ENCODE measurements around the gene MAN2A1. TPM values are rescaled to one million over a fixed set of nuclear protein-coding genes. Genes with fewer than 3 reads are reported as not detected.

The MAN2A1 gene
- total RNA-seq, 1 donor from 2014 or later = 85.0 TPM

GRCh38 chr5:109708813-109709212, 19.1 kb downstream of the MAN2A1 start:
- TF ChIP-seq CTCF (IDR thresholded peaks at IDR 0.05; ENCODE audit: insufficient read depth, low read length, severe bottlenecking) = no peak
- DNase-seq (ENCODE audit: low read depth) (no peak), FAIRE-seq (no peak)
- no peak overlapping the region for H3K4me3 ChIP-seq (ENCODE audit: low read depth, low read length)
- H3K36me3 ChIP-seq (ENCODE audit: control insufficient read depth, insufficient read depth, low read length) = peaks cover 2% of the 10 kb centered on the region
- H3K27me3 ChIP-seq (ENCODE audit: control insufficient read depth, insufficient read depth, low read length) = no peaks in the 10 kb centered on the region

GRCh38 chr5:109709225-109709624, 19.5 kb downstream of the MAN2A1 start:
- DNase-seq (ENCODE audit: low read depth) = no peak
- Histone ChIP-seq H3K4me3 (ENCODE audit: low read depth, low read length) (no peak overlapping the region), H3K27me3 (ENCODE audit: control insufficient read depth, insufficient read depth, low read length) (no peaks in the 10 kb centered on the region), H3K36me3 (ENCODE audit: control insufficient read depth, insufficient read depth, low read length) (peaks cover 2% of the 10 kb centered on the region)
- no peak for TF ChIP-seq CTCF (IDR thresholded peaks at IDR 0.05; ENCODE audit: insufficient read depth, low read length, severe bottlenecking)
- FAIRE-seq = no peak

GRCh38 chr5:109711673-109712072, 21.9 kb downstream of the MAN2A1 start:
- TF ChIP-seq CTCF (IDR thresholded peaks at IDR 0.05; ENCODE audit: insufficient read depth, low read length, severe bottlenecking) = no peak
- FAIRE-seq (no peak), DNase-seq (ENCODE audit: low read depth) (no peak)
- Histone ChIP-seq H3K36me3 (ENCODE audit: control insufficient read depth, insufficient read depth, low read length) (peaks cover 2% of the 10 kb centered on the region), H3K27me3 (ENCODE audit: control insufficient read depth, insufficient read depth, low read length) (no peaks in the 10 kb centered on the region), H3K4me3 (ENCODE audit: low read depth, low read length) (no peak overlapping the region)

GRCh38 chr5:109713453-109713852, 23.7 kb downstream of the MAN2A1 start:
- TF ChIP-seq CTCF (IDR thresholded peaks at IDR 0.05; ENCODE audit: insufficient read depth, low read length, severe bottlenecking) = no peak
- Histone ChIP-seq H3K4me3 (ENCODE audit: low read depth, low read length) (no peak overlapping the region), H3K36me3 (ENCODE audit: control insufficient read depth, insufficient read depth, low read length) (peaks cover 2% of the 10 kb centered on the region), H3K27me3 (ENCODE audit: control insufficient read depth, insufficient read depth, low read length) (no peaks in the 10 kb centered on the region)
- FAIRE-seq (no peak), DNase-seq (ENCODE audit: low read depth) (no peak)

GRCh38 chr5:109714592-109714991, 24.9 kb downstream of the MAN2A1 start:
- Histone ChIP-seq H3K36me3 (ENCODE audit: control insufficient read depth, insufficient read depth, low read length) (peaks cover 2% of the 10 kb centered on the region), H3K4me3 (ENCODE audit: low read depth, low read length) (no peak overlapping the region), H3K27me3 (ENCODE audit: control insufficient read depth, insufficient read depth, low read length) (no peaks in the 10 kb centered on the region)
- no peak for TF ChIP-seq CTCF (IDR thresholded peaks at IDR 0.05; ENCODE audit: insufficient read depth, low read length, severe bottlenecking)
- DNase-seq (ENCODE audit: low read depth) = no peak
- FAIRE-seq = no peak

GRCh38 chr5:109718216-109718615, 28.5 kb downstream of the MAN2A1 start:
- no peak for TF ChIP-seq CTCF (IDR thresholded peaks at IDR 0.05; ENCODE audit: insufficient read depth, low read length, severe bottlenecking)
- no peak overlapping the region for H3K4me3 ChIP-seq (ENCODE audit: low read depth, low read length)
- DNase-seq (ENCODE audit: low read depth) = peak; percentile 77

More at GRCh38 chr5:109718216-109718615, 28.5 kb downstream of the MAN2A1 start:
- Histone ChIP-seq H3K27me3 (ENCODE audit: control insufficient read depth, insufficient read depth, low read length) (no peaks in the 10 kb centered on the region), H3K36me3 (ENCODE audit: control insufficient read depth, insufficient read depth, low read length) (peaks cover 2% of the 10 kb centered on the region)
- FAIRE-seq = no peak

Measured in bronchial epithelial cell (primary cell).